Measurements from ENCODE around the gene MID2. TPM values are rescaled to one million over a fixed set of nuclear protein-coding genes. Genes with fewer than 3 reads are reported as not detected.
"Not testable (repeated sequence)": the region's sequence is repeated elsewhere in the genome, so short reads cannot be mapped to it uniquely, and the experiment has no call there.

MID2 gene
- polyA plus RNA-seq, 3 donors, result 10.4 to 11.3 (median 10.6) TPM

DNA sequence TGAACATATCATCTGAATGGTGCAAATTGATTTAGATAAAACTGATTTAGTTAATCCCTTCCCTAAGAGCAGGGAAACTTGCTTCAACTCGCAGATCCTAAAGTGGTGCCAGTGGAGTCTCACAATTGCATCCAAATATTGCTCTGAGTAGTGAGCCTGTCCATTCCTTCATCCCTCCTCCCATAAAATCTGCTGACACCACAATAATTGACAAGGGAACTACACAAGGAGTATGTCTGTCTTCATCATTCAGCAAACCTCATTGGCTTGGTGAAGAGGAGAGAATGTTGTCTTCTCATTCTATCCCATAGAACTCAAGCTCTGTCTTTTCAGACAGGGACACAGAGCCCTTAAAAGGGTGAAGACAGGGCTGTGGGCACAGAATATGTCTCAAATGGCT lies 4.2 kb downstream of the MID2 start:
- no peak for DNase-seq (ENCODE audit: extremely low read depth in 1 of 11, low read depth in 9 of 11, low spot score in 4 of 11)

DNA sequence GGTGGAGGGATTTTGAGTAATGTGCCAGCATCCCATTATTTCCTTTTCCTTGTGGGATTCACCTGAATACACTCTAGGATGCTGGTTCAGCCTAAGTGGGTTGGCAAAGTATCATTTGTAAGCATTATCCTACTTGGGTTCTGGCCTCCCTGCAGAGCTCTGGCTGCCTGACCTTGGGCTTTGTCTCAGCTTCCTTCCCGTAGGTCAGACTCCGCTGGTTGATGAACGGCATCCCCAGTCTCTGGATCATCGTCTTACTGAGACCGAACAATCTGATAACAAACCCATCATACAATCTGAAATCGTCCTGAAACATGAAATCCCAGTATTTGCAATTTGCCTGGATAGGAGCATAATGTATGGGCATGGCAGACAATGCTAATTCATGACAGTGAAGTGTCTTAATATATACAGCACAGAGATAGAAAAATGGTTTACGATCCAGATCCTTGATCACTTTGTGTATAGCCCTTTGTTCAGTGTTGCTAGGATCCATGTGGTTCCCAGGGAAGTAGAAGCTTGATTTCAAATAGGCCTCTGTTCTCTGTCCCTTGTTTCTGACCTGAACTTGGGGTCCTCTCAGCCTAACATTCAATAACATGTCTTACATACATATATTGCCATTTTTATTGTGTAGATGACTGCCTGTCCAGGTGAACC lies 5.5 kb downstream of the MID2 start:
- DNase-seq (ENCODE audit: extremely low read depth in 1 of 11, low read depth in 9 of 11, low spot score in 4 of 11), result no peak

DNA sequence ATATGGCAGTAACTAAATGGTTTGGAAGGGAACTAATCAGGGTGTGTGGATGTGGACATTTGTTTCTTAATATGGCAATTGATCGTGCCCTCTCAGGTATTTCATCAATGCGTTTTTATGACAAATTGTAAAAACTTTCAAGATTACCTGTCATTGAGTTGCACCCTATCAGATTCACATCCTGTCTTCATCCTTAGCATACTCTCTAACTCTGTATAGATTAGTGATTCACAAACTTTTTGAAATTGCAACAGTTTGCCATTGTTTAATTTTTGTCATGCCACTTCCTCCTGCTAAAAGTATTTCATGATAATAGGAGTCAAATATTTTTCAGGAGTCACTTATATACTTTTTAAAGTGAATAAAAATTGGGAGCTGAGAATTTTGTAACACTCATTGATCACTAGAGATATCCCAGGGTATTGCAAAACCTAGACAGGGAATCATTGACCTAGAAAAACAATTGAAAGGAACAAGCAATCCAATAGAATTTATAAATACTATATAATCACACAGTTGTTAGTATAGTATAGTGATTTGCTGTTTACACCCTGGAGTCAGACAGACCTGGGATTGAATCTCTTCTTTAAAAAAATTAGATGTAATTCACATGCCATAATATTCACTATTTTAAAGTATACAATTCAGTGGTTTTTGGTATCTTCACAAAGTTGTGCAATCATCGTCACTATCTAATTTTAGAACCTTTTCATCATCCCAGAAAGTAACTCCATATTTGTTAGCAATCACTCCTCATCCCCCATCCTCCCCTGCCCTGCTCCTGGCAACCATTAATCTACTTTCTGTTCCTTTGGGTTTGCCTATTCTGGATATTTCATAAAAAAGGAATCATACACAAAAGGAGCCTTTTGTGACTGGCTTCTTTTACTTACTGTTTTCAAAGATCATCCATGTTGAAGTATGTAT lies 8.9 kb downstream of the MID2 start:
- no peak for DNase-seq (ENCODE audit: extremely low read depth in 1 of 11, low read depth in 9 of 11, low spot score in 4 of 11)

DNA sequence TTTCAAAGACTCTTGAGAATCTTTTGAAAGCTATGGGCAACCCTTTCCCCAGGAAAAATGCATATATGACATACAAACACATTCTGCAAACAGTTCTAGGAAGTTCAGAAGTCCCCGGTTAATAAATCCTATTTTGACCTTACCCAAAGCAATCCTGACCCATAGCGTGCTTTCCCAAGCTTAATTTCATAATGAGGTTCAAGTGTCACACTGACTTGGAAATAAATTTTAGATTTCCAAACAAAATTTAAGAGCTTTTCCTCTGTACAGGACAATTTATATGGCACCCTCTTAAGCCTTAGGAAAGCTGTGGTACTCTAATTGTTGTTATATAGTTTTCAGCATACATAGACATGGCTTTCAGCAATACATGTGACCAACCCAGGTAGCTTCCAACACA lies 11.3 kb downstream of the MID2 start:
- DNase-seq (ENCODE audit: extremely low read depth in 1 of 11, low read depth in 9 of 11, low spot score in 4 of 11), result no peak

DNA sequence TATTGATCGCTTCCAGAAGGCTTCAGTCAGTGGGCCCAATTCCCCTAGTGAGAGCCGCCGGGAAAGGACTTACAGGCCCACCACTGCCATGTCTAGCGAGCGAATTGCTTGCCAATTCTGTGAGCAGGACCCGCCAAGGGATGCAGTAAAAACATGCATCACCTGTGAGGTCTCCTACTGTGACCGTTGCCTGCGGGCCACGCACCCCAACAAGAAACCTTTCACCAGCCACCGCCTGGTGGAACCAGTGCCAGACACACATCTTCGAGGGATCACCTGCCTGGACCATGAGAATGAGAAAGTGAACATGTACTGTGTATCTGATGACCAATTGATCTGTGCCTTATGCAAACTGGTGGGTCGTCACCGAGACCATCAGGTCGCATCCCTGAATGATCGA lies 15.3 kb downstream of the MID2 start:
- no peak for DNase-seq (ENCODE audit: extremely low read depth in 1 of 11, low read depth in 9 of 11, low spot score in 4 of 11)

DNA sequence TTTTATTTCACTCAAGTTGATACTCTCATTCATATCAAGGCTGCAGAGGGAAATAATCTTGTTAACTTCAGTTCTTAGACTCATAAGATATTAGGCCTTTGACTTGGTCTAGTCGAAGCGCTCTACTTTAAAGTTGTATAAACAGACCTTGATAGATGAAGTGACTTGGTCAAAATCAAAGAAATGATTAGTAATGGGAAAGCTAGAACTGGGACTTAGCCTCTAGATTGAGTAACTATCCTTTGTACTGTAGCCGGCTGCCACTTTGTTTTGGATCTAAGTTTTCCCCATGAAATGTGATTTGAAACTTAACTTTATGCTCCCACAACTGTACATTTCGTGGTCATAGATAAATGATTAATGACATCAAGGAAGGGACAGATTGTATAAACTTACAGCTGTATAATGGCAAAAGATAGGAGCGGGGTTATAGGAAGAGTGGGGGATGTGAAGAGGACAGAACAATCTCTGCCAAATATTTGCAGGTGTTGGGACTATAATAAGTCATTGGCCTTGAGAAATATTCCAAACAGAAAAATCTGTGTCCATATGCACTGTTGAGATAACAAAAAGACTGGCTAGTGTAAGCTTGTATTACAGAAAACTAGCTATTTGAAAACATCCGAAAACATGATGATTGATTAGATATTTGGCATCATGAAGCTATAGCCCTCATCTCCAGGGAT lies 17.2 kb downstream of the MID2 start:
- no peak for DNase-seq (ENCODE audit: extremely low read depth in 1 of 11, low read depth in 9 of 11, low spot score in 4 of 11)

DNA sequence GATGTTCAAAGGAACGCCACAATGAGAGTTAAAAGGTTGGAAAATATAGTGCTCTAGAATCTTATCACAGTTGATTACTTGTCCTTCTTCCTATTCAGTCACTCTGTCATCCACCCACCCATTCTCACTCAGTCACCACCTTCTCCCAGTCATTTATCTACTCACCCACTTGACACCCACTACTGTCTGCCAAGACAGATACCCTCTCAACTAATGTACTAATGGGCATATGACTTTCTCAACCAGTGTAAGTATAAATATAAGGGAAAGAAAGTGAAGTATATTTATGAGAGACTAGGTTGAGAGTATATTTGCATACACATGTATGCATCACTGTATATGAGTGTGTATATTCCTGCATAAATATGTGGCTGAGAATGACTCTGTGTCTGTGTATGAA lies 20.0 kb downstream of the MID2 start:
- DNase-seq (ENCODE audit: extremely low read depth in 1 of 11, low read depth in 9 of 11, low spot score in 4 of 11), result no peak

DNA sequence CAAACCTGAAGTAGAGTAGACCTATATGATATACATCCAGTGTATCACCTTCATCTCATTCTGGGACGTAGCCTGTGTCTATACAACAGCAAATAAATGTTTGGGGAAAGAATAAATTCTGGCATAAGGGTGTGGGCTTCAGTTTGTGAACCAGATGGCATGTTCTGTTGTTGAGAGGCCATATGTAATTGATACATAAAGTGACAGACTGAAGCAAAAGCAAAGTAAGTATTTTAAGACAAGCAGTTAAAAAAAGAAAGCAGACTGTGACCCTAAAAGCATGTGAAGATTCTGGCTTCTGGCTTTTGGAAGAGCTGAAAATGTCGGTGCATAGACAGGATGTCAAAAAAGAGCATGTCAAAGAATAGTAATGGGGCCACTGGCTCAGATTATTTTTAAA lies 22.9 kb downstream of the MID2 start:
- DNase-seq (ENCODE audit: extremely low read depth in 1 of 11, low read depth in 9 of 11, low spot score in 4 of 11), result no peak

DNA sequence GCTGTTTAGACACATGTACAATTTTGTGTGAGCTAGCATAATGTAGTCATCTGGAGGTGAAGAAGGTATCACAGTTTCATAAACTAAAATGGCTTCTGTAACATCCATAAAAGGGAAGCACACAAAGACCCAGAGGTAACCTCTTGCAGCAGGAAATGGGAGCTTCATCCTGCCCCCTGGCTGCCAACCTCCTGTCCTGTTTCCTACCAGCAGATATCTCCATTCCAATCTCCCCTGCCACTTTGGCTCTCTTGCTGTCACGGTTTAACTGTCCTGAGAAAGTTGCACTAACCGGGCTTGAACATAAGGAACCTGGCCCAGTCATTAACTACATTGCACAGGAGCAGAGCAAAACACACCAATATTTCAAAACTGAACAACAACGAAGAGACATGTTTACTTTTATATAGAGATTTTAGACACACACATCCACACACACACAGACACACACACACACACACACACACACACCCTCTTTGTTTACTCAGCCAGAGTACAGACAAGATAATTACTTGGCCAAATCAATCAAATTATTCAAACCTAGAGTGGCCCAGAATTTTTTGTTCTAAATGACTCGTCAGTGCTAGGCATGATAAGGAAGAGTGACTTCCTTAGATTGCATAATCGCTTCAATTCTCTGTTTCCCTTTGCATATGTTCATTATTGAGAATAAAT lies 24.2 kb downstream of the MID2 start:
- DNase-seq (ENCODE audit: extremely low read depth in 1 of 11, low read depth in 9 of 11, low spot score in 4 of 11), result no peak

DNA sequence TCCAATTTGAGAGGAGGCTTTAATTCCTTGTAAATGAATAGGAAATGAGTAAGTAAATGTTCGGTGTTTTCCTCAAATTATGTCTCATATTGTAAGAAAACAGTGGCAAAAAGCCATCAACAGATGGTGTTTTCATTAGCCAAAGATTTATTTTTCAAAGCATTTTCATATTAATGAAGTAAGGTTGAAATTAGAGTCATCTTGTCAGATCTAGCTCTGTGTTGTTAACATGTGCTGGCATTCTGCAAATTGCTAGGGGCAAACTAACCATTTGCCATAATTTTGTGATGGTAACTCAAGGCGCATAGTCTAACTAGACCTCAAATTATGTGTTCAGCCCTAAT lies 24.7 kb downstream of the MID2 start:
- DNase-seq (ENCODE audit: extremely low read depth in 1 of 11, low read depth in 9 of 11, low spot score in 4 of 11), result no peak

DNA sequence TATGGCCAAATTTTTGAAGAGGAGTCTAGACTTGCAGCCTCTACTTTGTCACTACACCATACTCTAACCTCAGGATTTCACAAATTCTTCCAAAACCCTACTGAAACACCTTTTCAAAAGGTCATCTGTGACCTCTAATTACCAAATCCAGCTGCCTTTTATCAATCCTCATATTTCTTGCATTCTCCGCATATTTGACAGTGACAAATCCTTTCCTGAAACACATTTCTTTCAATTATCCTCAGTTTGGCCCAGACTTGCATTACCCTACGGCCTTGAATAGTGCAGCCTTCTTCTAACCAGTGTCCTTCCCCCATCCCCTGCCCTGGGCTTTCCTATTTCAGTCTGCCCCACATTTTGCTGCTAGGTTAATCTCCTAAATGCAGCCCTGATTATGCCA lies 25.5 kb downstream of the MID2 start:
- DNase-seq (ENCODE audit: extremely low read depth in 1 of 11, low read depth in 9 of 11, low spot score in 4 of 11), result no peak

DNA sequence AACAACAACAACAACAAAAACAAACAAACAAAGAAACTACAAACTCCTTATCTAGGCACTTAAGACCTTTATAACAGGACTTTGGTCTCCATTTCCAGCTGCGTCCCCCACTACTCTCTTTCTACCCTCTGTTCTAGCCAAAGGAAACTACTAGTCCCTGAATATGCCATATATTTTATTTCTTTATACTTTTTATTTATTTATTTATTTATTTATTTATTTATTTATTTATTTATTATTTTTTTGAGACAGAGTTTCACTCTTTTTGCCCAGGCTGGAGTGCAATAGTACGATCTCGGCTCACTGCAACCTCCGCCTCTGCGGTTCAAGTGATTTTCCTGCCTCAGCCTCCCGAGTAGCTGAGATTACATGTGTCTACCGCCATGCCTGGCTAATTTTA lies 26.0 kb downstream of the MID2 start:
- not testable (repeated sequence) for DNase-seq (ENCODE audit: extremely low read depth in 1 of 11, low read depth in 9 of 11, low spot score in 4 of 11)

DNA sequence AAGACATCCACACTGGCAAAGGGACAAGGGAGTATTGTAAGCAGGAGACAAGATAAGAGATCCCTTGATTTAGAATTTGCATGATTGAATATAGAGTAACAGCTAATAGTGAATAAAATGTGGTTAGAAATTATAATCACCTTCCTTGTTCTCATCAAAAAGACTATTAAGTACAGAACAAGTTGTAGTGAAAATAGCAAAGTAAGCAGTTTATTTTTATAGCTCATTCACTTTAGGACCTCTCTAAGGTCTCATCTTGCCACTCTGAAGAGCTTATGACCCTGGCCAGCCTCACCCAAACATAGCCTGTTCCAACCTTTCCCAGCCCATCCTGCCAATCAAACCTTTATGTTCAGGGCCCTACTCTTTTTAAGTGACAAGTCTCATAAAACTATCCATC lies 30.6 kb downstream of the MID2 start:
- DNase-seq (ENCODE audit: extremely low read depth in 1 of 11, low read depth in 9 of 11, low spot score in 4 of 11), result no peak

DNA sequence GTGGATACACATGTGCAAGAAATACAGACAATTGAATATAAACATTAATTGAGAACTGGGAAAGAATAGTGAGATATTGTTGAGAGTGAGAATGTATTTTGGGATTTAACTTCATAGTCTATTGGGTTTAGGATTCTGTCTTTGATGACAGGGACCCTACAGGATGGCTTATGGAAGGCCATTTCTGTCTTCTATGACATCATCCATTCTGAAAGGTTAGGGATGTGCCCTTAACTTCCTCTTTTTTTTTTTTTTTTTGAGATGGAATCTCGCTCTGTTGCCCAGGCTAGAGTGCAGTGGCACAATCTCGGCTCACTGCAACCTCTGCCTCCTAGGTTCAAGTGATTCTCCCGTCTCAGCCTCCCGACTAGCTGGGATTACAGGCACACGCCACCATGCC lies 31.4 kb downstream of the MID2 start:
- not testable (repeated sequence) for DNase-seq (ENCODE audit: extremely low read depth in 1 of 11, low read depth in 9 of 11, low spot score in 4 of 11)

DNA sequence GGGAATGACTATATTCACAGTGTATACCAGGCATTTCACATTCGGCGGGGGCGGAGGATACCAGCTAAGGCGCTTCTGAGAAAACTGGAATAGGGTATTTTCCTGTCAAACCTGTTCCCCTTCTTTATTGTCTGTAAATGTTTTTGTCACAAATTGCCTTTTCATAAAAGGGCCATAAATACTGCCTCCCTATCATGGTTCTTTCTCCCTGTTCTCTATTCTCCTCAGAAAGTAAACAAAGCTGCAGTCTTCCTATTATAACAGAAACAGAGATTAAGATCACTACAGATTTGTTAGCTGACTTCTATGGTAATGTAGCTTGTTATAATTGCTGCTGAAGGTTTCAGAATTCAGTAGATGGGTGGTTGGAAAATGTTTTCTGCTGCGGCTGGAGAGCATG lies 32.2 kb downstream of the MID2 start:
- no peak for DNase-seq (ENCODE audit: extremely low read depth in 1 of 11, low read depth in 9 of 11, low spot score in 4 of 11)

DNA sequence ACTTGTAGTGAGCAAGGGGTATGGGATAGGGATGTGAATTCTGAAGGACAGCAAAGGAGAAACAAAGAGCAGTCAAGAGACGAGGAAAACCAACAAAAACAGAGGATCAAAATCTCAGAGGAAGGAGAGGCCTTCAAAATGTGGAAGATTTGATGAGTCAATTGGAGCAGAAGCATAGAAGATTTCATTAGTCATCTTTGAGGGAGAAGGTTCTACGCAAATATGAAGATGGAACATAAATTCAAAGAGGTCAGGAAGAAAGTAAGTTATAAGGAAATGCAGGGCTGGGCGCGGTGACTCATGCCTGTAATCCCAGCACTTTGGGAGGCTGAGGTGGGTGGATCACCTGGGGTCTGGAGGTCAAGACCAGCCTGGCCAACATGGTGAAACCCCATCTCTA lies 35.4 kb downstream of the MID2 start:
- no peak for DNase-seq (ENCODE audit: extremely low read depth in 1 of 11, low read depth in 9 of 11, low spot score in 4 of 11)

DNA sequence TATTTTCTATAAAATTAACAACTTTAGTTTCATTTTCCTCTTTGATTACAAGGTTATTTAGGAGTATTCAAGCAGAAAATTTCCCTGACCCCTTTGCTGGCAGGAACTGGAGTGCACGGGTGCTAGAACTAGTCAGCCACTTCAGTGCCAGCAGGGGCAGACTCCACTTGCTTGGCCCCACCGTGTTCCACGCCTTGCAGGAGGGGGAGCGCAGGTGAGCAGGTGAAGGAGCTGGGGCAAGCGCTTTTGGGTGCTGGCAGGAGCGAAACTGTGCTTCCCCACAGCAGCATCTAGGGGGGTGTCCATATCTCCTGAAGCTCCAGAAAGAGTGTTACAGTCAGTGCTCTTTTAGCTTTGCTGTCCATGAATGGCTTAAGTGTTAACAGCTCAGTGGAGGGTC lies 45.5 kb downstream of the MID2 start:
- DNase-seq (ENCODE audit: extremely low read depth in 1 of 11, low read depth in 9 of 11, low spot score in 4 of 11), result no peak

DNA sequence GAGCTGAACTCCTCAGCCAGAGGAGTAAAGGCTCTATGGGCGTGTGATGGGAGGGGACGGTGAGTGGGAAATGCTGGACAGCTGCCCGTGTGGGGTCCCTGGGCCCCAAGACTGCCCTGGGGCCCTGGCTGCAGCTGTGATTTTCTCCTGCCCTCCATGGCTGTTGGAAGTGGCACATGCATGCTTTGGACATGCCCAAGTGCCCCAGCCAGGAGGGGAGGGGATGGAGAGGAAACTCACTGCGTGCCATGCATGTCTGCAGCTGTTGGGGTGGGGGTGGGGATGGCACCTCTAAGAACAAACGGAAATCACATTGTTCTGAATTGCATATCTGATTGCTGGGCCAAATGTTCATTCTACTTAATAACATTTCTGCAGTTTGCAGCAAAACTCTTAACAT lies 52.4 kb downstream of the MID2 start:
- no peak for DNase-seq (ENCODE audit: extremely low read depth in 1 of 11, low read depth in 9 of 11, low spot score in 4 of 11)

DNA sequence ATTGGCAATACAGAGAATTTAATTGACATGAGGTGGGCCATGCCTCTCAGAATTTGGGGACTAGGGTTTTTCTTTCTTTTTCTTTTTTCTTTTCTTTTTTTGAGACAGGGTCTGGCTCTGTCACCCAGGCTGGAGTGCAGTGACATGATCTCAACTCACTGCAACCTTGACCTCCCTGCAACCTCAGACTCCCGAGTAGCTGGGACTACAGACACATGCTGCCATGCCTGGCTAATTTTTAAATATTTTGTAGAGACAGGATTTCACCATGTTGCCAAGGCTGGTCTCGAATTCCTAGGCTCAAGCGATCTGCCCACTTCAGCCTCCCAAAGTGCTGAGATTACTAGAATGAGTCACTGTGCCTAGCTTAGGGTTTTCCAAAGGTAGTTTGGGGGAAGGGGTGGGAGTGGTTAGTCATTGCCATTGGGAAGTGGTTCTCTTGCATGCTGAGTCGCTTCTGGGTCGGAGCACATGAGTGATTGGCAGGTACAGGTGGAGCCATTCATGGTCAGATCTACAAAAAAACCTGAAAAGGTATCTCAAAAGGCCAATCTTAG lies 54.5 kb downstream of the MID2 start:
- DNase-seq (ENCODE audit: extremely low read depth in 1 of 11, low read depth in 9 of 11, low spot score in 4 of 11), result no peak

Measured in renal cortex interstitium (tissue), 11 donors.